GM12878 (cell line): ENCODE data around the gene PC.

Source experiments
- IKZF2 ChIP-seq, 2 experiments: fragments of 450-650 bp; IDR thresholded peaks; 2 replicates each; pipeline ENCODE4 v1.6.1; 2017; ENCODE audit warnings: mild to moderate bottlenecking in 2 of 2, moderate library complexity in 2 of 2
- POLR2AphosphoS5 ChIP-seq: IDR thresholded peaks from 2 replicates; pipeline ENCODE4 v1.6.1; 2011; ENCODE audit warnings: mild to moderate bottlenecking, low read length, inconsistent platforms
- SRF ChIP-seq, 2 experiments: IDR thresholded peaks; 2 replicates each; pipeline ENCODE4 v1.6.1; 2011; ENCODE audit warnings: low read depth in 2 of 2, low read length in 2 of 2, mild to moderate bottlenecking in 1 of 2, moderate library complexity in 1 of 2
- TF ChIP-seq, protein P1 (sequence below), 3 experiments: IDR thresholded peaks in 2 of 3; conservative IDR thresholded peaks in 1 of 3; 2 replicates each; pipeline ENCODE4 v1.5.1; 2011; ENCODE audit warnings: low read depth in 3 of 3, low read length in 3 of 3, mild to moderate bottlenecking in 3 of 3, control low read depth in 2 of 3, moderate library complexity in 2 of 3, inconsistent platforms in 1 of 3, mixed read lengths in 1 of 3; ENCODE audit not compliant: control insufficient read depth in 2 of 3, insufficient read depth in 1 of 3; ENCODE audit errors: extremely low read depth in 1 of 3

- no peak for TF ChIP-seq SRF (IDR thresholded peaks at IDR 0.05; ENCODE audit: low read depth in 2 of 2, low read length in 2 of 2)
- TF ChIP-seq, protein P1, sequence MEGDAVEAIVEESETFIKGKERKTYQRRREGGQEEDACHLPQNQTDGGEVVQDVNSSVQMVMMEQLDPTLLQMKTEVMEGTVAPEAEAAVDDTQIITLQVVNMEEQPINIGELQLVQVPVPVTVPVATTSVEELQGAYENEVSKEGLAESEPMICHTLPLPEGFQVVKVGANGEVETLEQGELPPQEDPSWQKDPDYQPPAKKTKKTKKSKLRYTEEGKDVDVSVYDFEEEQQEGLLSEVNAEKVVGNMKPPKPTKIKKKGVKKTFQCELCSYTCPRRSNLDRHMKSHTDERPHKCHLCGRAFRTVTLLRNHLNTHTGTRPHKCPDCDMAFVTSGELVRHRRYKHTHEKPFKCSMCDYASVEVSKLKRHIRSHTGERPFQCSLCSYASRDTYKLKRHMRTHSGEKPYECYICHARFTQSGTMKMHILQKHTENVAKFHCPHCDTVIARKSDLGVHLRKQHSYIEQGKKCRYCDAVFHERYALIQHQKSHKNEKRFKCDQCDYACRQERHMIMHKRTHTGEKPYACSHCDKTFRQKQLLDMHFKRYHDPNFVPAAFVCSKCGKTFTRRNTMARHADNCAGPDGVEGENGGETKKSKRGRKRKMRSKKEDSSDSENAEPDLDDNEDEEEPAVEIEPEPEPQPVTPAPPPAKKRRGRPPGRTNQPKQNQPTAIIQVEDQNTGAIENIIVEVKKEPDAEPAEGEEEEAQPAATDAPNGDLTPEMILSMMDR (IDR thresholded peaks at IDR 0.05 in 2 of 3, conservative IDR thresholded peaks at IDR 0.05 in 1 of 3; ENCODE audit: control insufficient read depth in 2 of 3, extremely low read depth in 1 of 3, insufficient read depth in 1 of 3, low read depth in 3 of 3, low read length in 3 of 3), result no peak
- no peak for TF ChIP-seq POLR2AphosphoS5
- TF ChIP-seq IKZF2 (IDR thresholded peaks at IDR 0.05), result no peak
Measured at GRCh38 chr11:66820381-66820780, 137.8 kb downstream of the PC start.
